ENCODE data around the gene TMEM120B.
"Not testable (repeated sequence)": the region's sequence is repeated elsewhere in the genome, so short reads cannot be mapped to it uniquely, and the experiment has no call there.

TMEM120B gene

DNA sequence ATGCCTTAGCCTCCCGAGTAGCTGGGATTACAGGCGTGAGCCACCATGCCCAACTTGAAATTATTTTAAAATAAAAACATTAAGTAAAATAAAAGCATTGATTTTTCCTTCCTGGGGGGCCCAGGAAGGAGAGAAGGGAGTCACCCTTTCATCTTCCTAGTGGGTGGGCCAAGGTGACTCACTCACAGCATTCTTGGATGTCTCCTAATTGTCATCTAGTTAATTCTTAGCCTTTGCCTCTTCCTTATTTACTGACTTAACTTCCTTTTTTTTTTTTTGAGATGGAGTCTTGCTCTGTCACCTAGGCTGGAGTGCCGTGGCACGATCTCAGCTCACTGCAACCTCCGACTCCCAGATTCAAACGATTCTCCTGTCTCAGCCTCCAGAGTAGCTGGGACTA, 29.2 kb downstream of the TMEM120B start:
- TF ChIP-seq, protein P1, sequence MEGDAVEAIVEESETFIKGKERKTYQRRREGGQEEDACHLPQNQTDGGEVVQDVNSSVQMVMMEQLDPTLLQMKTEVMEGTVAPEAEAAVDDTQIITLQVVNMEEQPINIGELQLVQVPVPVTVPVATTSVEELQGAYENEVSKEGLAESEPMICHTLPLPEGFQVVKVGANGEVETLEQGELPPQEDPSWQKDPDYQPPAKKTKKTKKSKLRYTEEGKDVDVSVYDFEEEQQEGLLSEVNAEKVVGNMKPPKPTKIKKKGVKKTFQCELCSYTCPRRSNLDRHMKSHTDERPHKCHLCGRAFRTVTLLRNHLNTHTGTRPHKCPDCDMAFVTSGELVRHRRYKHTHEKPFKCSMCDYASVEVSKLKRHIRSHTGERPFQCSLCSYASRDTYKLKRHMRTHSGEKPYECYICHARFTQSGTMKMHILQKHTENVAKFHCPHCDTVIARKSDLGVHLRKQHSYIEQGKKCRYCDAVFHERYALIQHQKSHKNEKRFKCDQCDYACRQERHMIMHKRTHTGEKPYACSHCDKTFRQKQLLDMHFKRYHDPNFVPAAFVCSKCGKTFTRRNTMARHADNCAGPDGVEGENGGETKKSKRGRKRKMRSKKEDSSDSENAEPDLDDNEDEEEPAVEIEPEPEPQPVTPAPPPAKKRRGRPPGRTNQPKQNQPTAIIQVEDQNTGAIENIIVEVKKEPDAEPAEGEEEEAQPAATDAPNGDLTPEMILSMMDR (IDR thresholded peaks at IDR 0.05; ENCODE audit: low read depth, low read length, missing control alignments): no peak
- H3K4me3 ChIP-seq (replicated peaks; ENCODE audit: low read depth, low read length): no peak overlapping the region
- no peak for DNase-seq (ENCODE audit: extremely low read depth, low read depth)

DNA sequence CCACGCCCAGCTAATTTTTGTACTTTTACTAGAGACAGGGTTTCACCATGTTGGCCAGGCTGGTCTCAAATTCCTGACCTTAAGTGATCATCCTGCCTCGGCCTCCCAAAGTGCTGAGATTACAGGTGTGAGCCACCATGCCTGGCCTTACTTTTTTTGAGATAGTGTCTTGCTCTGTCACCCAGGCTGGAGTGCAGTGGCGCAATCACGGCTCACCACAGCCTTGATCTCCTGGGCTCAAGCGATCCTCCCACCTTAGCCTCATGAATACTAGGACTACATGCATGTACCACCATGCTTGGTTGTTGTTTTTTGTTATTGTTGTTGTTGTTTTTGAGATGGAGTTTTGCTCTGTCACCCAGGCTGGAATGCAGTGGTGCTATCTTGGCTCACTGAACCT, 33.0 kb downstream of the TMEM120B start:
- not testable (repeated sequence) for H3K4me3 ChIP-seq (replicated peaks; ENCODE audit: low read depth, low read length); DNase-seq (ENCODE audit: extremely low read depth, low read depth)

GRCh38 chr12:121748218-121748570, 35.6 kb downstream of the TMEM120B start:
- no peak for DNase-seq (ENCODE audit: extremely low read depth, low read depth)
- no peak overlapping the region for H3K4me3 ChIP-seq (replicated peaks; ENCODE audit: low read depth, low read length)
- TF ChIP-seq, protein P1 (IDR thresholded peaks at IDR 0.05; ENCODE audit: low read depth, low read length, missing control alignments): no peak

- no peak overlapping the region for H3K4me3 ChIP-seq (replicated peaks; ENCODE audit: low read depth, low read length)
- peak; percentile 77 for DNase-seq (ENCODE audit: extremely low read depth, low read depth)
These were observed 36.2 kb downstream of the TMEM120B start for GRCh38 chr12:121748571-121749265.

DNA sequence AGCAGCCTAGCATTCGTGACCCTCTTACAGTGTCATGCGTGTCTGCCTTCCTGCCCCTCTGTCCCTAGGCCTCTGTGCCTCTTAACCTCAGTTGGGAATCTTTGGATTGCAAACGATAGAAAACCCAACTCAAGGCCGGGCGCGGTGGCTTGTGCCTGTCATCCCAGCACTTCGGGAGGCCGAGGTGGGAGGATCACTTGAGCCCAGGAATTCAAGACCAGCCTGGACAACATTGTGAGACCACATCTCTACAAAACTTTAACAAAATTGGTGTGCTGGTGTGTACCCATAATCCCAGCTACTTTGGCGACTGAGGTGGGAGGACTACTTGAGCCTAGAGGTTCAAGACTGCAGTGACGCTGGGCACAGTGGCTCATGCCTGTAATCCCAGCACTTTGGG, 36.7 kb downstream of the TMEM120B start:
- TF ChIP-seq, protein P1 (IDR thresholded peaks at IDR 0.05; ENCODE audit: low read depth, low read length, missing control alignments): no peak
- DNase-seq (ENCODE audit: extremely low read depth, low read depth): no peak
- H3K4me3 ChIP-seq (replicated peaks; ENCODE audit: low read depth, low read length): no peak overlapping the region

More at GRCh38 chr12:121748571-121749265, 36.2 kb downstream of the TMEM120B start:
- TF ChIP-seq, protein P1 (IDR thresholded peaks at IDR 0.05; ENCODE audit: low read depth, low read length, missing control alignments): no peak

- no peak overlapping the region for H3K4me3 ChIP-seq (replicated peaks; ENCODE audit: low read depth, low read length)
- no peak for DNase-seq (ENCODE audit: extremely low read depth, low read depth)
- TF ChIP-seq, protein P1 (IDR thresholded peaks at IDR 0.05; ENCODE audit: low read depth, low read length, missing control alignments): no peak
These were observed 38.0 kb downstream of the TMEM120B start for GRCh38 chr12:121750507-121750955.

DNA sequence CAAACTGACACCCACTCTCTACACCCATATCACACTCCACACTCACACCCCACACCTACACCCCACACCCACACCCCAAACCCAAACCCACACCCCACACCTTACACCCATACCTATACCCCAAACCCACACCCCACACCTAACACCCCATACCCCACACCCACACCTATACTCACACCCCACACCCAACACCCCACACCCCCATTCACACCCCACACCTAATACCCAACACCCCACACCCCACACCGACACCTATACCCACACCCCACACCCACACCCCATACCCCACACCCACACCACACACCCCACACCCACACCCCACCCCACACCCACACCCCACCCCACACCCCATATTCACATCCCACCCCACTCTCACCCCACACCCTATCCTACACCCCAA, 38.5 kb downstream of the TMEM120B start:
- TF ChIP-seq, protein P1 (IDR thresholded peaks at IDR 0.05; ENCODE audit: low read depth, low read length, missing control alignments): no peak
- DNase-seq (ENCODE audit: extremely low read depth, low read depth): no peak
- H3K4me3 ChIP-seq (replicated peaks; ENCODE audit: low read depth, low read length): no peak overlapping the region

Data from HFF-Myc (cell line).